ENCODE results near the gene TTLL5.

GRCh38 chr14:75913183-75913582 lies 252.1 kb downstream of the TTLL5 start:
- TF ChIP-seq CBX8 (IDR thresholded peaks at IDR 0.05) (no peak), HDAC2 (IDR thresholded peaks at IDR 0.05) (no peak), PHF8 (IDR thresholded peaks at IDR 0.05; ENCODE audit: borderline replicate concordance, low read depth) (no peak)
- TF ChIP-seq, protein P1, sequence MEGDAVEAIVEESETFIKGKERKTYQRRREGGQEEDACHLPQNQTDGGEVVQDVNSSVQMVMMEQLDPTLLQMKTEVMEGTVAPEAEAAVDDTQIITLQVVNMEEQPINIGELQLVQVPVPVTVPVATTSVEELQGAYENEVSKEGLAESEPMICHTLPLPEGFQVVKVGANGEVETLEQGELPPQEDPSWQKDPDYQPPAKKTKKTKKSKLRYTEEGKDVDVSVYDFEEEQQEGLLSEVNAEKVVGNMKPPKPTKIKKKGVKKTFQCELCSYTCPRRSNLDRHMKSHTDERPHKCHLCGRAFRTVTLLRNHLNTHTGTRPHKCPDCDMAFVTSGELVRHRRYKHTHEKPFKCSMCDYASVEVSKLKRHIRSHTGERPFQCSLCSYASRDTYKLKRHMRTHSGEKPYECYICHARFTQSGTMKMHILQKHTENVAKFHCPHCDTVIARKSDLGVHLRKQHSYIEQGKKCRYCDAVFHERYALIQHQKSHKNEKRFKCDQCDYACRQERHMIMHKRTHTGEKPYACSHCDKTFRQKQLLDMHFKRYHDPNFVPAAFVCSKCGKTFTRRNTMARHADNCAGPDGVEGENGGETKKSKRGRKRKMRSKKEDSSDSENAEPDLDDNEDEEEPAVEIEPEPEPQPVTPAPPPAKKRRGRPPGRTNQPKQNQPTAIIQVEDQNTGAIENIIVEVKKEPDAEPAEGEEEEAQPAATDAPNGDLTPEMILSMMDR (IDR thresholded peaks at IDR 0.05): no peak

All from A549 (cell line).